ENCODE data around the gene RAB19. TPM values are rescaled to one million over a fixed set of nuclear protein-coding genes. Genes with fewer than 3 reads are reported as not detected.

The RAB19 gene
- total and polyA plus RNA-seq, 9 of the 15 experiments (the other 6 are each of a cell fraction or from before 2014, with no cell fraction given): not detected

GRCh38 chr7:140440593-140440992, 36.7 kb downstream of the RAB19 start:
- no peak for FAIRE-seq
- H3K36me3 ChIP-seq (ENCODE audit: control insufficient read depth, insufficient read depth, low read length): no peaks in the 10 kb centered on the region
- intact Hi-C loops (cut with micrococcal nuclease) (loop anchor here (5.0 kb wide), 2 partner anchors 38 to 113 kb away; partner anchors contain the start of gene RAB19), in situ Hi-C loops (cut with MboI) (no loop called here)
- CTCF ChIA-PET (ENCODE audit: low intra/inter-chr PET ratio): no interaction called here
- H3K79me2 ChIP-seq (ENCODE audit: control insufficient read depth, insufficient read depth, low read length): no peaks in the 10 kb centered on the region
- H4K20me1 ChIP-seq (replicated peaks; ENCODE audit: control insufficient read depth, insufficient read depth, low read length): no peaks in the 10 kb centered on the region
- H3K4me2 ChIP-seq (ENCODE audit: insufficient read depth, low read length): no peak overlapping the region
- no peak for ATAC-seq
- no peak overlapping the region for H2AFZ ChIP-seq (ENCODE audit: low read depth, low read length)
- BruUV-seq (replicated peaks): no TSS peak
- no peaks in the 10 kb centered on the region for H3K9me3 ChIP-seq (replicated peaks; ENCODE audit: control insufficient read depth, insufficient read depth, low read depth, low read length)
- TF ChIP-seq NFE2 (IDR thresholded peaks at IDR 0.05; ENCODE audit: low read depth): peak; percentile 54
- no peak for TF ChIP-seq ZNF584 (CRISPR knock-in tag; IDR thresholded peaks at IDR 0.05; ENCODE audit: low read depth)
- TF ChIP-seq MAFG (tag; conservative IDR thresholded peaks at IDR 0.05): 0 out of 2 replicates have a peak, but pooled peaks have one; percentile 13
- peaks cover 3 to 5% of the 10 kb centered on the region in 2 experiments for H3K27me3 ChIP-seq (ENCODE audit: control insufficient read depth in 2 of 2, insufficient read depth in 2 of 2, low read length in 2 of 2)
- no peak overlapping the region for H3K27ac ChIP-seq (ENCODE audit: extremely low read depth, low read depth, low read length)
- POLR2A ChIA-PET: interaction anchor here (0.6 to 1.5 kb wide), 5 partner anchors 11 to 807 kb away, joined by 3 to 5 read pairs (median 4); partner anchors contain the start of gene SLC37A3
- no peak overlapping the region for H3K4me3 ChIP-seq
- H3K9ac ChIP-seq (ENCODE audit: insufficient read depth in 1 of 2, low read depth in 2 of 2, low read length in 2 of 2): no peak overlapping the region
- peaks cover 2 to 5% of the 10 kb centered on the region in 2 experiments; a peak in 4 of 5 replicates for H3K4me1 ChIP-seq (replicated peaks in 1 of 2; ENCODE audit: control insufficient read depth in 2 of 2, insufficient read depth in 2 of 2, low read length in 2 of 2)
- no peaks in the 10 kb centered on the region for H3K9me1 ChIP-seq (ENCODE audit: control insufficient read depth, insufficient read depth, low read length)
- DNase-seq (ENCODE audit: extremely low read depth in 1 of 4, low spot score in 3 of 4): no peak
- WGBS (ENCODE audit: insufficient coverage, low coverage, missing lambda C conversion rate): 17% methylated on average over 3 of the region's 3 CpGs

GRCh38 chr7:140441519-140441918, 37.7 kb downstream of the RAB19 start:
- no peak for ATAC-seq
- H3K4me1 ChIP-seq (replicated peaks in 1 of 2; ENCODE audit: control insufficient read depth in 2 of 2, insufficient read depth in 2 of 2, low read length in 2 of 2): peaks cover 2% of the 10 kb centered on the region in 2 experiments; a peak in 3 of 5 replicates
- H3K27ac ChIP-seq (ENCODE audit: extremely low read depth, low read depth, low read length): no peak overlapping the region
- ChIA-PET CTCF (ENCODE audit: low intra/inter-chr PET ratio) (no interaction called here), POLR2A (interaction anchor here (0.6 to 1.1 kb wide), 2 partner anchors 9 to 1072 kb away, joined by 3 to 4 read pairs; no protein-coding TSS in a partner anchor)
- 22% methylated on average over 2 of the region's 2 CpGs for WGBS (ENCODE audit: insufficient coverage, low coverage, missing lambda C conversion rate)
- BruUV-seq (replicated peaks): no TSS peak
- no peak overlapping the region for H3K9ac ChIP-seq (ENCODE audit: insufficient read depth in 1 of 2, low read depth in 2 of 2, low read length in 2 of 2)
- no peaks in the 10 kb centered on the region for H4K20me1 ChIP-seq (replicated peaks; ENCODE audit: control insufficient read depth, insufficient read depth, low read length)
- no peaks in the 10 kb centered on the region for H3K79me2 ChIP-seq (ENCODE audit: control insufficient read depth, insufficient read depth, low read length)
- no peak for DNase-seq (ENCODE audit: extremely low read depth in 1 of 4, low spot score in 3 of 4)
- FAIRE-seq: no peak
- H2AFZ ChIP-seq (ENCODE audit: low read depth, low read length): no peak overlapping the region
- H3K4me3 ChIP-seq: no peak overlapping the region
- no peaks in the 10 kb centered on the region for H3K9me1 ChIP-seq (ENCODE audit: control insufficient read depth, insufficient read depth, low read length)
- H3K4me2 ChIP-seq (ENCODE audit: insufficient read depth, low read length): no peak overlapping the region
- no peaks in the 10 kb centered on the region for H3K36me3 ChIP-seq (ENCODE audit: control insufficient read depth, insufficient read depth, low read length)
- H3K27me3 ChIP-seq (ENCODE audit: control insufficient read depth in 2 of 2, insufficient read depth in 2 of 2, low read length in 2 of 2): peaks cover 0 to under 1% of the 10 kb centered on the region in 2 experiments; a peak in 2 of 5 replicates
- H3K9me3 ChIP-seq (replicated peaks; ENCODE audit: control insufficient read depth, insufficient read depth, low read depth, low read length): no peaks in the 10 kb centered on the region
- in situ Hi-C loops (cut with MboI) (no loop called here), intact Hi-C loops (cut with micrococcal nuclease) (loop anchor here (5.0 kb wide), 2 partner anchors 39 to 114 kb away; partner anchors contain the start of gene RAB19)
- TF ChIP-seq SMARCA5 (IDR thresholded peaks at IDR 0.05) (no peak), FOSL1 (tag; conservative IDR thresholded peaks at IDR 0.05) (no peak), PTBP1 (IDR thresholded peaks at IDR 0.05; ENCODE audit: low read depth, low read length) (no peak), ATF3 (IDR thresholded peaks at IDR 0.05) (no peak), ATF3 (CRISPR knock-in tag; conservative IDR thresholded peaks at IDR 0.05) (no peak), ZNF764 (CRISPR knock-in tag; IDR thresholded peaks at IDR 0.05; ENCODE audit: low read depth) (no peak), MIER1 (IDR thresholded peaks at IDR 0.05; ENCODE audit: low read depth) (no peak), NELFE (IDR thresholded peaks at IDR 0.05; ENCODE audit: insufficient read depth, insufficient read length) (no peak), BRD9 (IDR thresholded peaks at IDR 0.05; ENCODE audit: low read depth, partially characterized antibody) (no peak), IFI16 (CRISPR knock-in tag; IDR thresholded peaks at IDR 0.05) (no peak), SAP30 (IDR thresholded peaks at IDR 0.05; ENCODE audit: borderline replicate concordance, insufficient read depth, low read depth, low read length, poor library complexity, severe bottlenecking) (no peak)
